ENCODE measurements around the gene TAGAP. TPM values are rescaled to one million over a fixed set of nuclear protein-coding genes. Genes with fewer than 3 reads are reported as not detected.
A peak's percentile ranks its signal among the peaks of the same experiment; 100 is the strongest.

TAGAP gene
- total RNA-seq, 2 experiments from 2014 or later, result 22.7 to 30.7 TPM

DNA sequence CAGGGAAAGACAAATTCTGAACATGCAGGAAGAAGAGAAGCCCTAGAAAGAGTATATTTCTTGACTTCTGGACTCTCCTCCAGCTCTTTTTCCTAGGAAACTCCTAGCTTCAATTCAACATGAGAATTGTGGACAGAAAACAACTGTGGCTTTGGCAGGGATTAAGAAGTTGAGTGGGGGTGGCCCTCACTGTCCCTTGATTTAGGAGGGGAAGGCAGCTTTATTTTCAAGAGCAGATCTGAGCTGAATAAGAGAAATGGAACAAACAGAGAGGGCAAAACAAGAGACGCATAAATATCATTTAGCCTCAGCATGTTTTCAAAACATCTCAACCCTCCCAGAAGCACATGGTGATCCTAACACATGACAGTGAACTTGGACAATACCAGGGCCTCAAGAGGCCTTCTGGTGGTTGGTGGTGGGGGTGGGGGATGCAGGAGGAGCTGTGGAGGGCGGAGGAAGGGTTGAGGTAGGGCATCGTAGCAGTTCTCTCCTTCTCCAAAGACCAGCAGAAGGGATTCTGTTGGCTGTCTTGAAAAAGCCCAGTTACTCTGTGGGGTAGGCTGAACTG, 21.1 kb upstream of the TAGAP start:
- no peak for DNase-seq (ENCODE audit: low spot score)

DNA sequence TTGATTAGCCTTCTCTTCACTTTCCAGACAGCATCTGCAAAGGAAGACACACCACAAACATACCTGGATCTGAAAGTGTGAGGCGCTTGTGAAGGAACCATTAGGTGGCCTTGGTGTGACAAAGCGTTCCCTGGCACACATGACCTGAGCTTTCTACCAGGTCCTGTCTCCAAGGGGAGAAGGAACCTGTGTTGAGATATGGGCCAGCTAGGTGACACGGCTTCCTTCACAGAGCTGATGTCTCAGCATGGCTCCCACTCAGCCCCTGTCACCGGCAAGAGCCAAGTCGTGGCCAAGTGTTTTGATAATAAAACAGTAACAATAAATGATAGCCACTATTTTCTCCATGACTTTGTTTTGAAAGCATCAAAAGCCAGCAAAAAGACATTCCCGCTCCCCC, 20.3 kb upstream of the TAGAP start:
- Histone ChIP-seq H3K9me3 (ENCODE audit: low read length) (peaks cover 4% of the 10 kb centered on the region; the same call in 1 of the 2 replicates), H3K4me3 (ENCODE audit: low read depth, low read length, poor library complexity, severe bottlenecking) (no peak overlapping the region), H3K79me2 (ENCODE audit: insufficient read depth, low read depth, low read length) (no peaks in the 10 kb centered on the region), H3K4me2 (ENCODE audit: low read length) (no peak overlapping the region), H2AFZ (ENCODE audit: low read length) (no peak overlapping the region), H3K4me1 (ENCODE audit: insufficient read depth, low read length, poor library complexity, severe bottlenecking) (peaks cover 27% of the 10 kb centered on the region), H3K27ac (ENCODE audit: low read depth, low read length, poor library complexity, severe bottlenecking) (no peak overlapping the region), H3K9me2 (ENCODE audit: insufficient read depth, low read length) (no peaks in the 10 kb centered on the region), H4K20me1 (ENCODE audit: insufficient read depth, low read length) (no peaks in the 10 kb centered on the region), H3K36me3 (ENCODE audit: insufficient read depth, low read length) (no peaks in the 10 kb centered on the region)
- intact Hi-C loops (cut with micrococcal nuclease; ENCODE audit: unreplicated experiment), result no loop called here
- DNase-seq (ENCODE audit: low spot score), result no peak
- TF ChIP-seq, protein P1, sequence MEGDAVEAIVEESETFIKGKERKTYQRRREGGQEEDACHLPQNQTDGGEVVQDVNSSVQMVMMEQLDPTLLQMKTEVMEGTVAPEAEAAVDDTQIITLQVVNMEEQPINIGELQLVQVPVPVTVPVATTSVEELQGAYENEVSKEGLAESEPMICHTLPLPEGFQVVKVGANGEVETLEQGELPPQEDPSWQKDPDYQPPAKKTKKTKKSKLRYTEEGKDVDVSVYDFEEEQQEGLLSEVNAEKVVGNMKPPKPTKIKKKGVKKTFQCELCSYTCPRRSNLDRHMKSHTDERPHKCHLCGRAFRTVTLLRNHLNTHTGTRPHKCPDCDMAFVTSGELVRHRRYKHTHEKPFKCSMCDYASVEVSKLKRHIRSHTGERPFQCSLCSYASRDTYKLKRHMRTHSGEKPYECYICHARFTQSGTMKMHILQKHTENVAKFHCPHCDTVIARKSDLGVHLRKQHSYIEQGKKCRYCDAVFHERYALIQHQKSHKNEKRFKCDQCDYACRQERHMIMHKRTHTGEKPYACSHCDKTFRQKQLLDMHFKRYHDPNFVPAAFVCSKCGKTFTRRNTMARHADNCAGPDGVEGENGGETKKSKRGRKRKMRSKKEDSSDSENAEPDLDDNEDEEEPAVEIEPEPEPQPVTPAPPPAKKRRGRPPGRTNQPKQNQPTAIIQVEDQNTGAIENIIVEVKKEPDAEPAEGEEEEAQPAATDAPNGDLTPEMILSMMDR (conservative IDR thresholded peaks at IDR 0.05; ENCODE audit: low read length), result no peak
- TF ChIP-seq EZH2phosphoT487 (IDR thresholded peaks at IDR 0.05; ENCODE audit: borderline replicate concordance, low read depth, low read length), result no peak
- BruUV-seq (replicated peaks), result no TSS peak
- ChIA-PET POLR2A (interaction anchor here (0.9 to 2.4 kb wide), 6 partner anchors 9 to 41 kb away, joined by 3 to 7 read pairs (median 5); partner anchors contain the start of gene TAGAP), CTCF (ENCODE audit: unreplicated experiment) (interaction anchor here (0.6 to 1.5 kb wide), 3 partner anchors 10 to 15 kb away, joined by 3 to 4 read pairs (median 3); no protein-coding TSS in a partner anchor)

More for the DNA sequence above, 21.1 kb upstream of the TAGAP start:
- POLR2A ChIA-PET, result interaction anchor here (0.9 to 2.4 kb wide), 5 partner anchors 9 to 40 kb away, joined by 3 to 7 read pairs (median 5); partner anchors contain the start of gene TAGAP
- Histone ChIP-seq H3K4me1 (ENCODE audit: insufficient read depth, low read length, poor library complexity, severe bottlenecking) (peaks cover 27% of the 10 kb centered on the region), H3K9me3 (ENCODE audit: low read length) (peaks cover 4% of the 10 kb centered on the region; the same call in 1 of the 2 replicates), H4K20me1 (ENCODE audit: insufficient read depth, low read length) (no peaks in the 10 kb centered on the region), H3K4me3 (ENCODE audit: low read depth, low read length, poor library complexity, severe bottlenecking) (no peak overlapping the region), H3K36me3 (ENCODE audit: insufficient read depth, low read length) (no peaks in the 10 kb centered on the region), H2AFZ (ENCODE audit: low read length) (peak overlapping the region; percentile 53), H3K9me2 (ENCODE audit: insufficient read depth, low read length) (no peaks in the 10 kb centered on the region), H3K4me2 (ENCODE audit: low read length) (no peak overlapping the region), H3K27ac (ENCODE audit: low read depth, low read length, poor library complexity, severe bottlenecking) (no peak overlapping the region), H3K79me2 (ENCODE audit: insufficient read depth, low read depth, low read length) (no peaks in the 10 kb centered on the region)
- TF ChIP-seq, protein P1 (conservative IDR thresholded peaks at IDR 0.05; ENCODE audit: low read length), result no peak
- no peak for TF ChIP-seq EZH2phosphoT487 (IDR thresholded peaks at IDR 0.05; ENCODE audit: borderline replicate concordance, low read depth, low read length)
- CTCF ChIA-PET (ENCODE audit: unreplicated experiment), result interaction anchor here (0.6 to 1.5 kb wide), 2 partner anchors 9 to 14 kb away, joined by 3 to 4 read pairs; no protein-coding TSS in a partner anchor
- intact Hi-C loops (cut with micrococcal nuclease; ENCODE audit: unreplicated experiment), result no loop called here
- no TSS peak for BruUV-seq (replicated peaks)

DNA sequence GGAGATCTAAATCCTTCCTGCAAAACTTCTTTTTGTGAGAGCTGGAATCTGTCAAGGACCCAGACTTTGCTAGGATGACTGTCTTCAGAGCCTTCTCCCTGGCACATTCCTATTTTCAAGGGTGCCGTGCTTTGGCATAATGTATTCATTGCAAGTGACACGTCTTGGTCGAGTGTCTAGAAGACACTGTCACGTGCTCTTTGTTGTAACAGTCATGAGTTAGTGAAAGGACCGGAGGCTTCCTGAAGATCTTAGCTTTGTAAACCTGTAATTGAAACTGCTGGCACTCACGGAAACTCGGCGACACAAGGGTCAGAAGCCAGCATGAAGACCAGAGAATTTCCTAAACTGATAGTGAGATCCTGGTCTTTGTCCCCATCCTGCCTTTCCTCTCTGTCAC, 19.7 kb upstream of the TAGAP start:
- CTCF ChIA-PET (ENCODE audit: unreplicated experiment), result interaction anchor here (0.7 kb wide), 1 partner anchor 10 kb away, joined by 3 read pairs; no protein-coding TSS in a partner anchor
- DNase-seq (ENCODE audit: low spot score), result no peak
- Histone ChIP-seq H3K4me1 (ENCODE audit: insufficient read depth, low read length, poor library complexity, severe bottlenecking) (peaks cover 27% of the 10 kb centered on the region), H3K9me3 (ENCODE audit: low read length) (peaks cover 4% of the 10 kb centered on the region; the same call in 1 of the 2 replicates), H3K79me2 (ENCODE audit: insufficient read depth, low read depth, low read length) (no peaks in the 10 kb centered on the region), H3K4me3 (ENCODE audit: low read depth, low read length, poor library complexity, severe bottlenecking) (no peak overlapping the region), H3K27ac (ENCODE audit: low read depth, low read length, poor library complexity, severe bottlenecking) (no peak overlapping the region), H3K9me2 (ENCODE audit: insufficient read depth, low read length) (no peaks in the 10 kb centered on the region), H3K36me3 (ENCODE audit: insufficient read depth, low read length) (no peaks in the 10 kb centered on the region), H3K4me2 (ENCODE audit: low read length) (no peak overlapping the region), H4K20me1 (ENCODE audit: insufficient read depth, low read length) (no peaks in the 10 kb centered on the region), H2AFZ (ENCODE audit: low read length) (no peak overlapping the region)
- TF ChIP-seq, protein P1 (conservative IDR thresholded peaks at IDR 0.05; ENCODE audit: low read length), result no peak
- TF ChIP-seq EZH2phosphoT487 (IDR thresholded peaks at IDR 0.05; ENCODE audit: borderline replicate concordance, low read depth, low read length), result no peak
- POLR2A ChIA-PET, result interaction anchor here (1.1 to 2.4 kb wide), 5 partner anchors 10 to 72 kb away, joined by 3 to 7 read pairs (median 5); partner anchors contain the start of gene TAGAP
- BruUV-seq (replicated peaks), result no TSS peak
- intact Hi-C loops (cut with micrococcal nuclease; ENCODE audit: unreplicated experiment), result no loop called here
